COLO829 (cell line): ENCODE results near the gene SH2B2.

ENCODE experiments used
- DNase-seq: peaks from one replicate; pipeline ENCODE4 v3.0.0; 2012; ENCODE audit warnings: low spot score

The SH2B2 gene

GRCh38 chr7:102268635-102269034 is 18.0 kb upstream of the SH2B2 start:
- DNase-seq = no peak

- DNase-seq = no peak
Measured at GRCh38 chr7:102270178-102270887, 16.3 kb upstream of the SH2B2 start.

- DNase-seq = no peak
Measured at GRCh38 chr7:102271158-102271798, 15.4 kb upstream of the SH2B2 start.

GRCh38 chr7:102272075-102272916 is 14.4 kb upstream of the SH2B2 start:
- DNase-seq = peak; percentile 94

- no peak for DNase-seq
Measured at GRCh38 chr7:102272917-102273748, 13.5 kb upstream of the SH2B2 start.

GRCh38 chr7:102273749-102274712 is 12.6 kb upstream of the SH2B2 start:
- DNase-seq = peak; percentile 68

- no peak for DNase-seq
Measured at GRCh38 chr7:102275123-102275703, 11.5 kb upstream of the SH2B2 start.

GRCh38 chr7:102277901-102278300 is 8.8 kb upstream of the SH2B2 start:
- DNase-seq = no peak

- no peak for DNase-seq
Measured at GRCh38 chr7:102279537-102280400, 6.9 kb upstream of the SH2B2 start.

- DNase-seq = no peak
Measured at GRCh38 chr7:102280521-102280920, 6.1 kb upstream of the SH2B2 start.

GRCh38 chr7:102281785-102282184 is 4.9 kb upstream of the SH2B2 start:
- DNase-seq = no peak

- DNase-seq = no peak
Measured at GRCh38 chr7:102282465-102283362, 4.0 kb upstream of the SH2B2 start.

GRCh38 chr7:102283477-102284189 is 3.0 kb upstream of the SH2B2 start:
- DNase-seq = no peak

- no peak for DNase-seq
Measured at GRCh38 chr7:102284399-102284798, 2.3 kb upstream of the SH2B2 start.

GRCh38 chr7:102284891-102285539 is 1.7 kb upstream of the SH2B2 start:
- DNase-seq = no peak

GRCh38 chr7:102285540-102286236 is 980 bp upstream of the SH2B2 start:
- no peak for DNase-seq
